Skeletal muscle satellite cell (primary cell): ENCODE results near the gene P3R3URF.

Source experiments
- H3K27me3 ChIP-seq: 2 replicates; pipeline ENCODE4 v1.7.0; 2013; ENCODE audit warnings: low read length; ENCODE audit not compliant: control insufficient read depth, insufficient read depth
- H3K36me3 ChIP-seq: 2 replicates; pipeline ENCODE4 v1.7.0; 2013; ENCODE audit warnings: mild to moderate bottlenecking, control low read depth, low read length; ENCODE audit not compliant: insufficient read depth
- H3K4me1 ChIP-seq: 2 replicates; pipeline ENCODE4 v1.7.0; 2013; ENCODE audit warnings: low read length; ENCODE audit not compliant: control insufficient read depth, insufficient read depth
- H3K4me2 ChIP-seq: 2 replicates; pipeline ENCODE4 v1.7.0; 2013; ENCODE audit warnings: mild to moderate bottlenecking, low read length
- H3K4me3 ChIP-seq: 2 replicates; pipeline ENCODE4 v1.7.0; 2013; ENCODE audit warnings: low read length
- H3K9ac ChIP-seq: 2 replicates; pipeline ENCODE4 v1.7.0; 2013; ENCODE audit warnings: mild to moderate bottlenecking, low read depth, low read length, moderate library complexity
- H3K9me3 ChIP-seq: replicated peaks from 2 replicates; pipeline ENCODE4 v1.7.0; 2013; ENCODE audit warnings: mild to moderate bottlenecking, control low read depth, low read length

The P3R3URF gene

GRCh38 chr1:46168477-46168876 lies 7.8 kb downstream of the P3R3URF start:
- Histone ChIP-seq H3K27me3 (peaks cover 41% of the 10 kb centered on the region), H3K4me1 (peaks cover 18% of the 10 kb centered on the region), H3K36me3 (no peaks in the 10 kb centered on the region), H3K4me3 (no peak overlapping the region), H3K4me2 (no peak overlapping the region), H3K9ac (no peak overlapping the region), H3K9me3 (no peaks in the 10 kb centered on the region)

GRCh38 chr1:46166521-46167462 lies 9.5 kb downstream of the P3R3URF start:
- H3K4me3 ChIP-seq, result peak overlapping the region; percentile 64
- H3K4me1 ChIP-seq, result peaks cover 15% of the 10 kb centered on the region
- no peak overlapping the region for H3K9ac ChIP-seq
- peak overlapping the region; percentile 88 for H3K4me2 ChIP-seq
- H3K9me3 ChIP-seq, result no peaks in the 10 kb centered on the region
- H3K27me3 ChIP-seq, result peaks cover 45% of the 10 kb centered on the region
- H3K36me3 ChIP-seq, result no peaks in the 10 kb centered on the region

GRCh38 chr1:46160212-46160611 lies 16.1 kb downstream of the P3R3URF start:
- Histone ChIP-seq H3K4me3 (no peak overlapping the region), H3K36me3 (no peaks in the 10 kb centered on the region), H3K4me1 (no peaks in the 10 kb centered on the region), H3K4me2 (no peak overlapping the region), H3K27me3 (peaks cover 16% of the 10 kb centered on the region), H3K9me3 (no peaks in the 10 kb centered on the region), H3K9ac (no peak overlapping the region)

GRCh38 chr1:46159516-46159915 lies 16.8 kb downstream of the P3R3URF start:
- H3K36me3 ChIP-seq, result no peaks in the 10 kb centered on the region
- peaks cover 13% of the 10 kb centered on the region for H3K27me3 ChIP-seq
- H3K4me3 ChIP-seq, result no peak overlapping the region
- H3K9ac ChIP-seq, result no peak overlapping the region
- H3K9me3 ChIP-seq, result no peaks in the 10 kb centered on the region
- H3K4me2 ChIP-seq, result no peak overlapping the region
- H3K4me1 ChIP-seq, result no peaks in the 10 kb centered on the region

GRCh38 chr1:46158312-46159281 lies 17.7 kb downstream of the P3R3URF start:
- Histone ChIP-seq H3K9ac (no peak overlapping the region), H3K9me3 (no peaks in the 10 kb centered on the region), H3K4me2 (no peak overlapping the region), H3K4me3 (no peak overlapping the region), H3K4me1 (no peaks in the 10 kb centered on the region), H3K27me3 (peaks cover 9% of the 10 kb centered on the region), H3K36me3 (no peaks in the 10 kb centered on the region)

- H3K36me3 ChIP-seq, result no peaks in the 10 kb centered on the region
- peaks cover 4% of the 10 kb centered on the region for H3K27me3 ChIP-seq
- no peaks in the 10 kb centered on the region for H3K9me3 ChIP-seq
- H3K4me3 ChIP-seq, result no peak overlapping the region
- H3K9ac ChIP-seq, result no peak overlapping the region
- H3K4me1 ChIP-seq, result no peaks in the 10 kb centered on the region
- no peak overlapping the region for H3K4me2 ChIP-seq
These were observed 18.4 kb downstream of the P3R3URF start for GRCh38 chr1:46157916-46158311.

GRCh38 chr1:46153732-46154131 lies 22.6 kb downstream of the P3R3URF start:
- H3K4me1 ChIP-seq, result peaks cover 6% of the 10 kb centered on the region
- H3K9me3 ChIP-seq, result no peaks in the 10 kb centered on the region
- H3K27me3 ChIP-seq, result no peaks in the 10 kb centered on the region
- H3K36me3 ChIP-seq, result no peaks in the 10 kb centered on the region
- H3K4me3 ChIP-seq, result no peak overlapping the region
- H3K9ac ChIP-seq, result no peak overlapping the region
- H3K4me2 ChIP-seq, result no peak overlapping the region

GRCh38 chr1:46153228-46153627 lies 23.1 kb downstream of the P3R3URF start:
- no peaks in the 10 kb centered on the region for H3K27me3 ChIP-seq
- H3K4me2 ChIP-seq, result no peak overlapping the region
- no peaks in the 10 kb centered on the region for H3K9me3 ChIP-seq
- H3K9ac ChIP-seq, result no peak overlapping the region
- peaks cover 6% of the 10 kb centered on the region for H3K4me1 ChIP-seq
- H3K4me3 ChIP-seq, result no peak overlapping the region
- no peaks in the 10 kb centered on the region for H3K36me3 ChIP-seq

GRCh38 chr1:46152016-46152415 lies 24.3 kb downstream of the P3R3URF start:
- no peaks in the 10 kb centered on the region for H3K36me3 ChIP-seq
- no peaks in the 10 kb centered on the region for H3K9me3 ChIP-seq
- H3K4me3 ChIP-seq, result no peak overlapping the region
- peaks cover 6% of the 10 kb centered on the region for H3K4me1 ChIP-seq
- no peaks in the 10 kb centered on the region for H3K27me3 ChIP-seq
- H3K4me2 ChIP-seq, result no peak overlapping the region
- H3K9ac ChIP-seq, result no peak overlapping the region

GRCh38 chr1:46150085-46150484 lies 26.2 kb downstream of the P3R3URF start:
- Histone ChIP-seq H3K9ac (no peak overlapping the region), H3K9me3 (no peaks in the 10 kb centered on the region), H3K27me3 (peaks cover 9% of the 10 kb centered on the region), H3K36me3 (no peaks in the 10 kb centered on the region), H3K4me1 (peaks cover 6% of the 10 kb centered on the region), H3K4me2 (no peak overlapping the region), H3K4me3 (no peak overlapping the region)

- H3K4me3 ChIP-seq, result no peak overlapping the region
- peaks cover 9% of the 10 kb centered on the region for H3K27me3 ChIP-seq
- no peak overlapping the region for H3K9ac ChIP-seq
- H3K4me2 ChIP-seq, result no peak overlapping the region
- H3K9me3 ChIP-seq, result no peaks in the 10 kb centered on the region
- H3K4me1 ChIP-seq, result peaks cover 6% of the 10 kb centered on the region
- H3K36me3 ChIP-seq, result no peaks in the 10 kb centered on the region
These were observed 28.0 kb downstream of the P3R3URF start for GRCh38 chr1:46148318-46148717.
